K562 (cell line): Measurements from ENCODE around the gene HOMEZ. TPM values are rescaled to one million over a fixed set of nuclear protein-coding genes. Genes with fewer than 3 reads are reported as not detected.

Experiments used
- AFF4 ChIP-seq: sonication (generic); formaldehyde crosslinking; IDR thresholded peaks from 2 replicates; pipeline ENCODE4 v1.8.0; 2023; ENCODE audit warnings: mild to moderate bottlenecking, missing genetic modification reagents
- CGGBP1 ChIP-seq: fragments of 250-450 bp; sonication (Bioruptor Pico); IDR thresholded peaks from 2 replicates; pipeline ENCODE4 v1.9.0; 2021; ENCODE audit warnings: mild to moderate bottlenecking
- DIDO1 ChIP-seq: fragments of 450-650 bp; IDR thresholded peaks from 2 replicates; pipeline ENCODE4 v1.6.1; 2016; ENCODE audit warnings: low read depth, missing biosample characterization, missing genetic modification characterization
- ERF ChIP-seq: fragments of 450-650 bp; formaldehyde crosslinking; IDR thresholded peaks from 2 replicates; pipeline ENCODE4 v1.4.0; 2020; ENCODE audit warnings: mild to moderate bottlenecking, mixed read lengths
- ESRRB ChIP-seq: fragments of 250-450 bp; sonication (Bioruptor Pico); IDR thresholded peaks from 2 replicates; pipeline ENCODE4 v1.5.0; 2020; ENCODE audit warnings: mild to moderate bottlenecking, moderate library complexity, borderline replicate concordance
- FOXK1 ChIP-seq: sonication (generic); formaldehyde crosslinking; IDR thresholded peaks from 2 replicates; pipeline ENCODE4 v1.8.0; 2022; ENCODE audit warnings: missing genetic modification reagents, mild to moderate bottlenecking, borderline replicate concordance
- FOXK2 ChIP-seq, 2 experiments: fragments of 450-650 bp; IDR thresholded peaks in 1 of 2; conservative IDR thresholded peaks in 1 of 2; 2 replicates each; pipeline ENCODE4 v1.6.1; 2016; ENCODE audit warnings: low read depth in 2 of 2, mild to moderate bottlenecking in 1 of 2
- GABPB1 ChIP-seq: sonication (generic); formaldehyde crosslinking; IDR thresholded peaks from 2 replicates; pipeline ENCODE4 v1.8.0; 2022; ENCODE audit warnings: mild to moderate bottlenecking, missing genetic modification reagents
- GABPB2 ChIP-seq: fragments of 250-450 bp; sonication (Bioruptor Pico); conservative IDR thresholded peaks from 2 replicates; pipeline ENCODE4 v1.5.1; 2021; ENCODE audit warnings: mild to moderate bottlenecking
- MITF ChIP-seq: IDR thresholded peaks from 2 replicates; pipeline ENCODE4 v1.6.1; 2014; ENCODE audit warnings: antibody characterized with exemption
- NFYB ChIP-seq: IDR thresholded peaks from 2 replicates; pipeline ENCODE4 v1.6.1; 2011; ENCODE audit warnings: mild to moderate bottlenecking, moderate library complexity; ENCODE audit not compliant: insufficient read length; ENCODE audit errors: extremely low read depth
- PKNOX1 ChIP-seq: fragments of 450-650 bp; IDR thresholded peaks from 2 replicates; pipeline ENCODE4 v1.6.1; 2016
- PTBP1 ChIP-seq: fragments of 200-400 bp; formaldehyde crosslinking; IDR thresholded peaks from 2 replicates; pipeline ENCODE4 v1.6.1; 2017; ENCODE audit warnings: low read depth, low read length
- SIN3B ChIP-seq: fragments of 450-650 bp; IDR thresholded peaks from 2 replicates; pipeline ENCODE4 v1.6.1; 2017; ENCODE audit warnings: low read depth, mild to moderate bottlenecking, moderate library complexity
- SUPT5H ChIP-seq: fragments of 450-650 bp; IDR thresholded peaks from 2 replicates; pipeline ENCODE4 v1.6.1; 2016
- TAF9B ChIP-seq: fragments of 450-650 bp; IDR thresholded peaks from 2 replicates; pipeline ENCODE4 v1.6.1; 2018; ENCODE audit warnings: mild to moderate bottlenecking; ENCODE audit not compliant: partially characterized antibody
- TAL1 ChIP-seq: fragments of 450-650 bp; IDR thresholded peaks from 2 replicates; pipeline ENCODE4 v1.6.1; 2016; ENCODE audit warnings: mild to moderate bottlenecking
- TBP ChIP-seq: optimal IDR thresholded peaks from 2 replicates; pipeline ENCODE3; 2011; ENCODE audit warnings: low read depth, low read length, improper control_type of control experiment
- ZC3H11A ChIP-seq: IDR thresholded peaks from 2 replicates; pipeline ENCODE4 v1.6.1; 2012; ENCODE audit warnings: low read depth, low read length, improper control_type of control experiment
- ZNF146 ChIP-seq: IDR thresholded peaks from one replicate; pipeline ENCODE4 v1.6.1; 2018; ENCODE audit warnings: missing compliant biosample characterization; ENCODE audit not compliant: unreplicated experiment
- ZNF282 ChIP-seq: sonication (generic); formaldehyde crosslinking; IDR thresholded peaks from 2 replicates; pipeline ENCODE4 v1.8.1; 2023; ENCODE audit warnings: missing genetic modification reagents
- ZNF778 ChIP-seq: fragments of 450-650 bp; formaldehyde crosslinking; IDR thresholded peaks from 2 replicates; pipeline ENCODE4 v1.4.0; 2020; ENCODE audit warnings: mild to moderate bottlenecking, moderate library complexity
- polyA plus RNA-seq, 8 experiments: library from polyadenylated mRNA; depleted of rRNA in 4 of 8; stranded (reverse) in 5 of 8; unstranded in 3 of 8; fragments of >200 nt; fragmentation: Nextera tagmentation in 2 of 8; fragmentation: Illumina TruSeq in 1 of 8; extraction: Ambion mirVana in 2 of 8; extraction: Trizol in 1 of 8; gene quantifications; 2 replicates each; pipeline versions ENCODE4 v1.2.1 to v1.2.3, GENCODE V29; 2011 to 2014; ENCODE audit warnings: inconsistent platforms in 1 of 8, missing spikeins in 1 of 8
- total RNA-seq, 7 experiments: library from RNA; depleted of rRNA in 6 of 7; stranded (reverse); fragments of >200 nt in 6 of 7; fragmentation: Illumina TruSeq in 2 of 7; extraction: Trizol in 2 of 7; gene quantifications; 2 replicates each; pipeline versions ENCODE4 v1.2.1 to v1.2.3, GENCODE V29; 2011 to 2021; ENCODE audit warnings: low replicate concordance in 1 of 7

The HOMEZ gene
- total and polyA plus RNA-seq, 9 of the 15 experiments (the other 6 are each of a cell fraction or from before 2014, with no cell fraction given): 3.0 to 30.2 (median 16.9) TPM

- TF ChIP-seq PKNOX1 (peak; percentile 100), ZNF146 (CRISPR knock-in tag) (no peak), PTBP1 (no peak), AFF4 (peak; percentile 87), ZC3H11A (peak; percentile 10; the same call in 1 of the 2 replicates), FOXK2 (conservative IDR thresholded peaks at IDR 0.05 in 1 of 2, IDR thresholded peaks at IDR 0.05 in 1 of 2; ENCODE audit: low read depth in 2 of 2) (peak; percentile 55 to 59; a peak in 3 of 4 replicates), TBP (peak; percentile 54), NFYB (peak; percentile 91), MITF (0 out of 2 replicates have a peak, but pooled peaks have one; percentile 61), TAL1 (no peak), DIDO1 (peak; percentile 63; the same call in 1 of the 2 replicates), ERF (CRISPR knock-in tag) (peak; percentile 87; the same call in 1 of the 2 replicates), CGGBP1 (CRISPR knock-in tag) (peak; percentile 79; the same call in 1 of the 2 replicates), ESRRB (0 out of 2 replicates have a peak, but pooled peaks have one; percentile 70), SUPT5H (peak; percentile 77), TAF9B (peak; percentile 44), SIN3B (0 out of 2 replicates have a peak, but pooled peaks have one; percentile 40), FOXK1 (CRISPR knock-in tag) (0 out of 2 replicates have a peak, but pooled peaks have one; percentile 52), GABPB1 (CRISPR knock-in tag) (peak; percentile 89), GABPB2 (CRISPR knock-in tag) (no peak), ZNF282 (CRISPR knock-in tag) (no peak), ZNF778 (CRISPR knock-in tag) (no peak)
Observed at GRCh38 chr14:23320584-23321571, 34.9 kb upstream of the HOMEZ start, which contains the start of gene PABPN1 (continued).
